Parathyroid adenoma (tissue), 2 donors: Measurements from ENCODE around the gene ZNF581.

Experiments
- H2AFZ ChIP-seq: fragments of 300-600 bp; sonication (generic); one replicate; pipeline ENCODE4 v1.7.0; 2017; ENCODE audit warnings: antibody characterized with exemption, mild to moderate bottlenecking
- H3K27ac ChIP-seq: fragments of 300-600 bp; sonication (generic); one replicate; pipeline ENCODE4 v1.7.0; 2017
- H3K27me3 ChIP-seq: fragments of 300-600 bp; sonication (generic); one replicate; pipeline ENCODE4 v1.7.0; 2017; ENCODE audit warnings: low read length; ENCODE audit not compliant: control insufficient read depth, insufficient read depth
- H3K36me3 ChIP-seq: fragments of 300-600 bp; sonication (generic); one replicate; pipeline ENCODE4 v1.7.0; 2017; ENCODE audit warnings: low read length; ENCODE audit not compliant: control insufficient read depth, insufficient read depth
- H3K4me1 ChIP-seq: fragments of 300-600 bp; sonication (generic); one replicate; pipeline ENCODE4 v1.7.0; 2017; ENCODE audit warnings: control low read depth
- H3K4me2 ChIP-seq: fragments of 300-600 bp; sonication (generic); one replicate; pipeline ENCODE4 v1.7.0; 2017; ENCODE audit warnings: low read length
- H3K4me3 ChIP-seq: fragments of 300-600 bp; sonication (generic); one replicate; pipeline ENCODE4 v1.7.0; 2017; ENCODE audit warnings: low read depth, low read length
- H3K79me2 ChIP-seq: fragments of 300-600 bp; sonication (generic); one replicate; pipeline ENCODE4 v1.7.0; 2017; ENCODE audit warnings: control low read depth
- H3K9ac ChIP-seq: fragments of 300-600 bp; sonication (generic); one replicate; pipeline ENCODE4 v1.7.0; 2017; ENCODE audit warnings: mild to moderate bottlenecking
- H3K9me3 ChIP-seq: fragments of 300-600 bp; sonication (generic); one replicate; pipeline ENCODE4 v1.7.0; 2017; ENCODE audit warnings: low read length; ENCODE audit not compliant: control insufficient read depth
- CTCF ChIP-seq: fragments of 300-600 bp; sonication (generic); IDR thresholded peaks from one replicate; pipeline ENCODE4 v1.7.0; 2017; ENCODE audit warnings: antibody characterized with exemption, mild to moderate bottlenecking
- donor health status: primary hyperparathyroidism.

The ZNF581 gene

DNA sequence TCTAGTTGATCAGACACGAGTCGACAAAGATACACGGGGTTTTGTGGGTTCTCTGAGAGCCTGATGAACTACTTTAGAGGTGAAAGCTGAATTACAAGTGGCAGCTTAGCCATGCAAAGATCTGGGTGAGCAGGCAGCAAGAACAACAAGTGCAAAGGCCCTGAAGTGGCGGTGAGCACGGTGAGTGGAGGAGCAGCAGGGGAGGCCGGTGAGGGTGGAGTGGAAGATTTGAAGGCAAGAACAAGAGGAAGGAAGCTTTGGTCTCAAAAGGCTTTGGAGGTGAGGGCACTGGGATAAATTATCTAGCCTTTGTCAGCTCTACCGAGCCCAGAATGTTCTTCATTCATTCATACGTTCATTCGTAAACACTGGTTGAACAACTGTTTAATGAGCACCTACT lies 36.6 kb upstream of the ZNF581 start:
- Histone ChIP-seq H3K27ac (no peak overlapping the region), H3K4me1 (peaks cover 22% of the 10 kb centered on the region), H3K4me2 (peak overlapping the region; percentile 99), H3K9ac (no peak overlapping the region), H3K36me3 (no peaks in the 10 kb centered on the region), H3K79me2 (peaks cover 39% of the 10 kb centered on the region), H2AFZ (no peak overlapping the region), H3K27me3 (no peaks in the 10 kb centered on the region), H3K4me3 (peak overlapping the region; percentile 94), H3K9me3 (no peaks in the 10 kb centered on the region)
- no peak for TF ChIP-seq CTCF

DNA sequence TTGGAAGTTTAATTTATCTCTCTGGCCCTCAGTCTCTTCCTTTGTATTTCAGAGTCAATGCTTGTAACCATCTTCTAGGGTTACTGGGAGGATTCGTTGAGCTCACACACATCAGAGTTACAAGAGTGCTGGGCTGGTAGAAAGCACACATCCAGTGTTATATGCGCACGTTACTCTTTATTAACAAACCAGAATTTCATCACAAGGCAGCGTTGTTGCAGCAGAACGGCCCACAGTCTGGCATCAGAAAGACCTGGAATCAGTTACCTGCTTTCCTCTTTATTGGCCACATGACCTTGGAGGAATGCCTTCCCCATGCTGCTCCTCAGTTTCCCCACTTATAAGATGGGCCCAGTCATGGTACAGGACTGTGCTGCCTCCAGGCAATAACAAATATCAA lies 34.1 kb upstream of the ZNF581 start:
- H3K27ac ChIP-seq, result no peak overlapping the region
- H3K4me1 ChIP-seq, result peaks cover 28% of the 10 kb centered on the region
- no peak overlapping the region for H3K9ac ChIP-seq
- peaks cover 45% of the 10 kb centered on the region for H3K79me2 ChIP-seq
- H3K36me3 ChIP-seq, result no peaks in the 10 kb centered on the region
- H3K27me3 ChIP-seq, result no peaks in the 10 kb centered on the region
- no peak overlapping the region for H3K4me2 ChIP-seq
- no peak for TF ChIP-seq CTCF
- H2AFZ ChIP-seq, result no peak overlapping the region
- H3K9me3 ChIP-seq, result no peaks in the 10 kb centered on the region
- no peak overlapping the region for H3K4me3 ChIP-seq

DNA sequence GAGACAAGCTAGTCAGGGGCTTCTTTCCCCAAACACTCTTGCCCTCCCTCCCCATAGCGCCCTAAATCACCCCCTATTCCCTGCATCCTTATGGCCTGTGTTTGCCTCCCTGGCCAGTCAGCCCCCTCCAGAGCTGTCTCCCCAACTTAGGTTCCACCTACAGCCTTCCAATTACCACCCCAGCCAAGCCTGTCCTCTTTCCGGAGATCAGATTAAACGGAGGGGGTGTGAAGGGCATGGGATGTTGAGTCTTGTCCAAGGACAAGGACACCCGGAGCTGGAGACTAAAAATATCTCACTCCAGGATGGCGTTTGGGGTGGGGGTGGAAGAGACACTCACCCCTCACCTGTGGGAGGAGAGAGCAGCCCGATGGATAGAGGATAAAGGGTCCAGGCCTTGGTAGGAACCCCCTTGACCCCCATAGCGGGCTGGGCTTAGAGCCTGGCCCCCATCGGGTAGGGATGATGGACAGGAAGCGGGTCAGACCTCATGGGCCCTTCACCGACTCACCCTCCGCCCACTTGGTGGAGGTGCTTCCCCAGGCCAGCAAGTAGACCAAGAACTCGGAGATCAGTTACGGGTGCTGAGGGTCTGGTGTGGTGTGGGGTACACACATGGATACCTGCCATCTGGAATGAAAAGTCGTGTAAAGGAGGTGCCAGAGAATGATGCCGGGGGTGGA lies 32.0 kb upstream of the ZNF581 start:
- no peaks in the 10 kb centered on the region for H3K36me3 ChIP-seq
- no peak for TF ChIP-seq CTCF
- H3K27me3 ChIP-seq, result no peaks in the 10 kb centered on the region
- H3K4me3 ChIP-seq, result peak overlapping the region; percentile 38
- no peak overlapping the region for H2AFZ ChIP-seq
- H3K27ac ChIP-seq, result peak overlapping the region; percentile 81
- no peaks in the 10 kb centered on the region for H3K9me3 ChIP-seq
- peaks cover 44% of the 10 kb centered on the region for H3K79me2 ChIP-seq
- H3K4me2 ChIP-seq, result peak overlapping the region; percentile 54
- H3K4me1 ChIP-seq, result peaks cover 22% of the 10 kb centered on the region
- no peak overlapping the region for H3K9ac ChIP-seq

- no peak for TF ChIP-seq CTCF
- Histone ChIP-seq H3K36me3 (no peaks in the 10 kb centered on the region), H3K4me3 (peak overlapping the region; percentile 38), H3K79me2 (peaks cover 38% of the 10 kb centered on the region), H3K27me3 (no peaks in the 10 kb centered on the region), H3K27ac (peak overlapping the region; percentile 81), H3K4me2 (peak overlapping the region; percentile 54), H3K9me3 (no peaks in the 10 kb centered on the region), H3K9ac (no peak overlapping the region), H2AFZ (no peak overlapping the region), H3K4me1 (peaks cover 18% of the 10 kb centered on the region)
Measured at GRCh38 chr19:55611983-55612645, 31.3 kb upstream of the ZNF581 start.

DNA sequence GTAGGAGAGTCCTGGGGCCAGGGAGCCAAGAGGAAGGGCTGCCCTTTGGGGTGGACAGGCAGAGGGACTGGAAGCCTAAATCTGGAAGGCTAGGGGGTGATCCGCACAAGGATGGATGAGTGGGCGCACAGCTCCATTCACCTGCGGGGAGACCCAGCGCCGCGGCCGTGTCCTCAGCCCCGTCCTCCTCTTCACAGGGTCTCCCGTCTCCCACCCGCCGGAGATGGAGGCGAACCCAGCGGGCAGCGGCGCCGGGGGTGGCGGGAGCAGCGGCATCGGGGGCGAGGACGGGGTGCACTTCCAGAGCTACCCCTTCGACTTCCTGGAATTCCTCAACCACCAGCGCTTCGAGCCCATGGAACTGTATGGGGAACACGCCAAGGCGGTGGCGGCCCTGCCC lies 30.1 kb upstream of the ZNF581 start:
- Histone ChIP-seq H3K4me2 (no peak overlapping the region), H3K9ac (no peak overlapping the region), H3K4me3 (no peak overlapping the region), H3K27me3 (no peaks in the 10 kb centered on the region), H3K27ac (no peak overlapping the region), H3K79me2 (peaks cover 28% of the 10 kb centered on the region), H3K4me1 (peaks cover 16% of the 10 kb centered on the region), H3K36me3 (no peaks in the 10 kb centered on the region), H2AFZ (no peak overlapping the region), H3K9me3 (no peaks in the 10 kb centered on the region)
- TF ChIP-seq CTCF, result no peak
